ENCODE results near the gene RFX6. TPM values are rescaled to one million over a fixed set of nuclear protein-coding genes. Genes with fewer than 3 reads are reported as not detected.

RFX6 gene
- total RNA-seq, 1 experiment from 2014 or later = not detected

- no CpG with 5 or more reads among the region's 1 CpG for WGBS (ENCODE audit: extremely low coverage, insufficient read length, low lambda C conversion rate)
- no peaks in the 10 kb centered on the region for H3K79me1 ChIP-seq (ENCODE audit: insufficient read depth, low read depth, low read length, poor library complexity, severe bottlenecking)
- no peak overlapping the region for H2BK12ac ChIP-seq (ENCODE audit: insufficient read length, low read depth, low read length)
- no peak overlapping the region for H3K14ac ChIP-seq (ENCODE audit: insufficient read depth, low read length)
- H3K27me3 ChIP-seq (ENCODE audit: insufficient read depth, low read length) = no peaks in the 10 kb centered on the region
- no peak overlapping the region for H2BK20ac ChIP-seq (ENCODE audit: low read depth, low read length, poor library complexity, severe bottlenecking)
- no peaks in the 10 kb centered on the region for H3K23me2 ChIP-seq (ENCODE audit: insufficient read length, low read depth, low read length, poor library complexity, severe bottlenecking)
- H3K23ac ChIP-seq (ENCODE audit: insufficient read length, low read depth, low read length) = no peak overlapping the region
- H3T11ph ChIP-seq (ENCODE audit: low read length) = no peak overlapping the region
- Mint-ChIP-seq H3K4me1 (peaks cover 3 to 9% of the 10 kb centered on the region in 2 experiments; a peak in 2 of 4 replicates), H3K36me3 (ENCODE audit: insufficient read depth in 1 of 3, low read depth in 3 of 3) (no peaks in the 10 kb centered on the region), H3K9me3 (no peaks in the 10 kb centered on the region), H3K27me3 (ENCODE audit: low read depth) (no peaks in the 10 kb centered on the region; the same call in 1 of the 2 replicates), H3K4me3 (no peak overlapping the region), H3K27ac (no peak overlapping the region)
- H2BK15ac ChIP-seq (ENCODE audit: low read depth, low read length) = no peak overlapping the region
- no peaks in the 10 kb centered on the region for H3K79me2 ChIP-seq (ENCODE audit: insufficient read depth, low read length)
- H2AFZ ChIP-seq (ENCODE audit: low read length) = no peak overlapping the region
- no peak overlapping the region for H4K8ac ChIP-seq (replicated peaks; ENCODE audit: insufficient read length, low read depth, low read length)
- TF ChIP-seq CTCF (conservative IDR thresholded peaks at IDR 0.05) = no peak
- H3K27ac ChIP-seq (ENCODE audit: insufficient read length, low read depth, low read length) = no peak overlapping the region
- no peak overlapping the region for H3K56ac ChIP-seq (ENCODE audit: insufficient read length, low read depth, low read length)
- H2BK120ac ChIP-seq (ENCODE audit: low read depth, low read length, poor library complexity, severe bottlenecking) = no peak overlapping the region
- no peaks in the 10 kb centered on the region for H4K20me1 ChIP-seq (ENCODE audit: control insufficient read depth, insufficient read depth, insufficient read length)
- DNase-seq = no peak
- H4K5ac ChIP-seq (ENCODE audit: insufficient read length, low read depth, low read length) = no peak overlapping the region
- H3K4ac ChIP-seq (ENCODE audit: low read depth, low read length) = no peak overlapping the region
- H3K4me2 ChIP-seq (ENCODE audit: insufficient read depth, insufficient read length, low read length) = no peak overlapping the region
- no peak overlapping the region for H4K91ac ChIP-seq (ENCODE audit: insufficient read length, low read depth, low read length)
- H3K9me3 ChIP-seq (ENCODE audit: control insufficient read depth, low read depth, low read length) = no peaks in the 10 kb centered on the region
- H3K9ac ChIP-seq (ENCODE audit: extremely low read depth, insufficient read length, low read length) = no peak overlapping the region
- H2AK5ac ChIP-seq (ENCODE audit: insufficient read length, low read length) = no peak overlapping the region
- H3K18ac ChIP-seq (ENCODE audit: insufficient read length, low read depth, low read length) = no peak overlapping the region
- H2BK5ac ChIP-seq (ENCODE audit: insufficient read length, low read length) = no peak overlapping the region
- no peaks in the 10 kb centered on the region for H3K4me1 ChIP-seq (ENCODE audit: insufficient read depth, low read length)
These were observed 10.9 kb downstream of the RFX6 start for GRCh38 chr6:116887894-116888293.

Data from H9 (cell line).